Posterior cingulate gyrus (tissue), 11 donors: ENCODE data around the gene AAK1.
"Not testable (repeated sequence)": the region's sequence is repeated elsewhere in the genome, so short reads cannot be mapped to it uniquely, and the experiment has no call there.

Experiments
- DNase-seq, 10 donors: peaks; one replicate each; pipeline versions ENCODE4 v3.0.0 to v3.0.0-alpha.2; 2020 to 2021; ENCODE audit warnings: mixed read lengths in 3 of 10
- intact Hi-C: fragments of 100-400 bp; cut with DNase I; formaldehyde crosslinking; loops from one replicate; pipeline ENCODE4 v1.15.1; 2023

AAK1 gene

GRCh38 chr2:69643602-69644505 lies at the start of gene AAK1:
AAK1 (minus strand) TSS chr2:69643739; CDS start chr2:69643040, 699 bp downstream.
- peak; percentile 82 to 98 (median 89) for DNase-seq
- intact Hi-C loops, result loop anchor here (2.0 to 10.0 kb wide), 4 partner anchors 71 to 259 kb away; partner anchors contain the start of genes GFPT1, GMCL1 and NFU1

GRCh38 chr2:69692424-69692823 lies 48.9 kb upstream of the AAK1 start:
- DNase-seq, result no peak
- intact Hi-C loops, result no loop called here

DNA sequence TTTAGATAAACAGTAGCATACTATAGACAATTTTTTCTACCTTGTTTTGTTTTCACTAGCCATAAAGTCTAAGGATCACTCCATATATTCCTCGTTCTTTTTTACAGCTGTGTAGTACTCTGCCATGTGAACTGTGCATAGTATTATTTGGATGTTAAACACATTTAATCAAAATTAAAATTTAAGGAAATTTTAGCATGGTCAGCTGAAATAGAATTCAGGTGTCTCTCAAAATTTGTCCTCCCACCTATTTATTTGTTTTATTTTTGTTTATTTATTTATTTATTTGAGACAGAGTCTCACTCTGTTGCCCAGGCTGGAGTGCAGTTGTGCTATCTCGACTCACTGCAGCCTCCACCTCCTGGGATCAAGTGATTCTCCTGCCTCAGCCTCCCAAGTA lies 46.4 kb upstream of the AAK1 start:
- intact Hi-C loops, result no loop called here
- DNase-seq, result no peak

- DNase-seq, result no peak
- intact Hi-C loops, result no loop called here
These were observed 45.9 kb upstream of the AAK1 start for GRCh38 chr2:69689466-69689865.

DNA sequence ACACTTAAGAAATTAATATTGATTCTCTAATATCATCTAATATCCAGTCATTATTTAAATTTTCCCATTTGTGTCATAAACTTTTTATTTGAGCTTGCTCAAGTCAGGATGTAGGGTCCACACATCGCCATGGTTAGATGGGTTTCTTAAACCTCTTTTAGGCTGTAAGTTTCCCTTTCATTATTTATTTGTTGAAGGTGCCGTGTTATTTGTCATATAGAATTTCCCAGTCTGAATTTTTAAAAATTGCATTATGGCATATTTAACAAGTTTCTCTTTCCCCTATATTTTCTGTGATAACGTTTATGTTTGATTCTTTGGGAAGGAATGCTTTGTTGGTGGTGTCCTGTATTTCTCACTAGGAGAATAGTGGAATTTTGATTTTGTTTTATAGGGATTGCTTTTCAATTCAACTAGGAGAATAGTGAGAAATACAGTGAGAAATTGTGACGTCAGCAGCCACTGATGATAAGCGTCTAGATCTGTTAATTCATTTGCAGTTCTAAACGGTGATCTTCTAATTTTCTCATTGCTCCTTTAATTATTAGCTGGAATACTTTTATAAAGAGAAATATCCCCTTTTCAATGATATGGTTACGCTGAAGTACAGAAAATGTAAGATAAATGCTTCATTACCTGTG lies 44.6 kb upstream of the AAK1 start:
- intact Hi-C loops, result no loop called here
- DNase-seq, result no peak

DNA sequence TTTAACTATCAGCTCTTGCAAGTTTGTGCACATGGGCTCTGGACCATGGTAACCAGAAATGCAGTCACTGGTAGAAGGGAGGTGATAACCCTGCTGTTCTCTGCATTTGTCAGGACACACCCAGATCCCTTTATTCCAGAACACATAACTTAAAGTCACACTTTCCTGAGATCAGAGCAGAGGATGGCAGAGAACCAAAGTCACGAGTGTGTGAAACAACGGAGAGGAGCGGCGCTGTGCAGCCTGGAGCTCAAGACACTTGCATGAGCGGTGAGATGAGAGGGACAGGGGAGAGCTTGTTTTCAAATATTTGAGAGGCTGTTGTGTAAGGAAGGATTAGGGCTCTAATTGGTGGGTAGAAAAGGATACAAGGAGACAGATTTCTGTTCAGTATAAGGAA lies 43.3 kb upstream of the AAK1 start:
- intact Hi-C loops, result no loop called here
- DNase-seq, result no peak

GRCh38 chr2:69685321-69686048 lies 41.9 kb upstream of the AAK1 start:
- no peak for DNase-seq
- intact Hi-C loops, result no loop called here

- DNase-seq, result no peak
- intact Hi-C loops, result no loop called here
These were observed 39.8 kb upstream of the AAK1 start for GRCh38 chr2:69683170-69683971.

GRCh38 chr2:69682525-69682924 lies 39.0 kb upstream of the AAK1 start:
- intact Hi-C loops, result no loop called here

GRCh38 chr2:69680001-69680675 lies 36.6 kb upstream of the AAK1 start:
- intact Hi-C loops, result no loop called here

More at GRCh38 chr2:69682525-69682924, 39.0 kb upstream of the AAK1 start:
- no peak for DNase-seq

DNA sequence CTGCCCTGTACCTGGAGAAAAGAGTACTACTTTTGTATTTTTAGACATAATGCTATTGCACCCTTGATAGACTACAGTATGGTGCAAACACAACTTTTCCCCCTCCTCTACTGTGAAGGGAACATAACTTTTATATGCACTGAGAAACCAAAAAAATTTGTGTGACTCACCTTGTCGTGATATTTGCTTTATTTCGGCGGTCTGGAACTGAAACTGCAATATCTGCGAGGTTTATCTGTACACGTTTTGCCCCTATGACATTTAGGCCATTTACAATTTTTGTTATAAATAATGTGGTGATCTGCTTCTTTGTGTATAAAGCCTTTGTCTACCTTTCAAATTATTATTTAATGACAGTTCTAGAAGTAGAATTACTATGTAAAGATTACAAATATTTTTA lies 34.4 kb upstream of the AAK1 start:
- DNase-seq, result no peak
- intact Hi-C loops, result no loop called here

More at GRCh38 chr2:69680001-69680675, 36.6 kb upstream of the AAK1 start:
- no peak for DNase-seq

GRCh38 chr2:69676146-69676545 lies 32.6 kb upstream of the AAK1 start:
- intact Hi-C loops, result no loop called here
- DNase-seq, result no peak

DNA sequence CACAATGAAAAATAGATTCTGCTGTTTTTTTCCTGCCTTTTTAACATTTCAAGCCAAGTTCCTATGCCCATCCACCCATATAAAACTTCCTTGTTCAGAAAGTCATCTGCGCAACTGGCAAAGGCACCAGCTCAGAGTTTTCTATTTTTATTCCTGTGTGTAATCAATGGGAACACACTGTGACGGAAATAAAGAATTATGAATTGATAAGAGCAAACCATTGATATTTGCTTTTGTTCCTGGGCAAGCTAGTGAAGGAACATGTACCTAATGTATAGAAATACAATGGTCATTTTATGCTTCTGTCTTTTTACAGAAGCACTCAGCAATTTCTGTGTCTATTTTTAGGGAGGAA lies 30.8 kb upstream of the AAK1 start:
- DNase-seq, result no peak
- intact Hi-C loops, result no loop called here

DNA sequence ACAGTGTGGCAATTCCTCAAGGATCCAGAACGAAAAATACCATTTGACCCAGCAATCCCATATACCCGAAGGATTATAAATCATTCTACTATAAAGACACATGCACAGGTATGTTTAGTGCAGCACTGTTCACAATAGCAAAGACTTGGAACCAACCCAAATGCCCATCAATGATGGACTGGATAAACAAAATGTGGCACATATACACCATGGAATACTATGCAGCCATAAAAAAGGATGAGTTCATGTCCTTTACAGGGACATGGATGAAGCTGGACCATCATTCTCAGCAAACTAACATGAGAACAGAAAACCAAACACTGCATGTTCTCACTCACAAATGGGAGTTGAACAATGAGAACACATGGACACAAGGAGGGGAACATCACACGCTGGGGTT lies 29.6 kb upstream of the AAK1 start:
- DNase-seq, intact Hi-C loops: not testable (repeated sequence)

GRCh38 chr2:69669666-69670065 lies 26.1 kb upstream of the AAK1 start:
- intact Hi-C loops, result no loop called here
- no peak for DNase-seq

GRCh38 chr2:69668598-69668997 lies 25.1 kb upstream of the AAK1 start:
- intact Hi-C loops, result no loop called here
- DNase-seq, result no peak

DNA sequence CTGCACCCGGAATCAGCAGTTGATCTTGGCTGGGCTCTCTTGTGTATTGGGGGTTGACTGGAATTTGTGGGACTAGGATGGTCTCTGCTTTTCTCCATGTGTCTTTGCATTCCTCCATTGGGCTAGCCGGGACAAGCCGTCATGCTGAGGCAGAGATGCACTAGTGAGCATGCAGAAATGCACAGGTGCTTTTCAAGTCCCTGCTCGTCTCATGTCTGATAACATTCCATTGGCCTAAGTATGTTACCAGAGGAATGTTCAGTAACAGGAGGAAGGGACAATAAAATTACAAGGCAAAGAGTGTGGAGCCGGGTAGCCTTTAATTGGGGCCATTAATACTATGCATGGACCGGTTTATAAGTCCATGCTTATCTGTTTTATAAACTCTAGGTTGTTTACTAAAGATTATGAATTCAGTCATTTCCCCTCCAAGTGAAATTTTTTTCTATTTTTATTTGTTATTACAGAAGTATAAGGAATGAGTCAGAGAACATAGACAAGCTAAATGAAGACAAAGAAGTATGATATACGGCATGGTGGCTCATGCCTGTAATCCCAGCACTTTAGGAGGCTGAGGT lies 24.4 kb upstream of the AAK1 start:
- DNase-seq, result no peak
- intact Hi-C loops, result no loop called here

GRCh38 chr2:69665152-69665551 lies 21.6 kb upstream of the AAK1 start:
- no peak for DNase-seq
- intact Hi-C loops, result no loop called here

DNA sequence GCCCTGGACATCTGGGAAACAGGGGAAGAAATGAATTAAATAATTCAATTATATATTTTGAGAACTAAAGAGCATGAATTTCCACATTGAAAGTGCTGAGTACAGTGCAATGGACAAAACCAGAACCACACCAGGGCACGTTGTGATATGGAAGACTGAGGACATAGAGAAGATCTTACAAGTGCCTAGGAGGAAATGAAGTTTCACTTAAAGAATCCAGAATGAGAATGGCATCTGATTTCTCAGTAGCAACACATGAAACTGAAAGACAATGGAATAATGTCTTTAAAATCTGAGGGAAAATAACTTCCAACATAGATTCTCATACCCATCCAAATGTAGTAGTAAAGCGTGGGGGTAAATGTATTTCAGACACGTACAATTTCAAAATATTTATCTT lies 20.3 kb upstream of the AAK1 start:
- no peak for DNase-seq
- intact Hi-C loops, result no loop called here
